Measurements from ENCODE around the gene SERPINB12.

The SERPINB12 gene

GRCh38 chr18:63515801-63516200 is 26.4 kb upstream of the SERPINB12 start:
- no peak for TF ChIP-seq FEZF1 (tag by site-specific recombination; IDR thresholded peaks at IDR 0.05)
- TF ChIP-seq ZNF391 (tag by site-specific recombination; IDR thresholded peaks at IDR 0.05; ENCODE audit: borderline replicate concordance, low read depth): no peak
- TF ChIP-seq, protein P1, sequence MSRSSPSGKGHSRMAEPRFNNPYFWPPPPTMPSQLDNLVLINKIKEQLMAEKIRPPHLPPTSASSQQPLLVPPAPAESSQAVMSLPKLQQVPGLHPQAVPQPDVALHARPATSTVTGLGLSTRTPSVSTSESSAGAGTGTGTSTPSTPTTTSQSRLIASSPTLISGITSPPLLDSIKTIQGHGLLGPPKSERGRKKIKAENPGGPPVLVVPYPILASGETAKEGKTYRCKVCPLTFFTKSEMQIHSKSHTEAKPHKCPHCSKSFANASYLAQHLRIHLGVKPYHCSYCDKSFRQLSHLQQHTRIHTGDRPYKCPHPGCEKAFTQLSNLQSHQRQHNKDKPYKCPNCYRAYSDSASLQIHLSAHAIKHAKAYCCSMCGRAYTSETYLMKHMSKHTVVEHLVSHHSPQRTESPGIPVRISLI (tag by site-specific recombination; IDR thresholded peaks at IDR 0.05): no peak
- TF ChIP-seq, protein P2, sequence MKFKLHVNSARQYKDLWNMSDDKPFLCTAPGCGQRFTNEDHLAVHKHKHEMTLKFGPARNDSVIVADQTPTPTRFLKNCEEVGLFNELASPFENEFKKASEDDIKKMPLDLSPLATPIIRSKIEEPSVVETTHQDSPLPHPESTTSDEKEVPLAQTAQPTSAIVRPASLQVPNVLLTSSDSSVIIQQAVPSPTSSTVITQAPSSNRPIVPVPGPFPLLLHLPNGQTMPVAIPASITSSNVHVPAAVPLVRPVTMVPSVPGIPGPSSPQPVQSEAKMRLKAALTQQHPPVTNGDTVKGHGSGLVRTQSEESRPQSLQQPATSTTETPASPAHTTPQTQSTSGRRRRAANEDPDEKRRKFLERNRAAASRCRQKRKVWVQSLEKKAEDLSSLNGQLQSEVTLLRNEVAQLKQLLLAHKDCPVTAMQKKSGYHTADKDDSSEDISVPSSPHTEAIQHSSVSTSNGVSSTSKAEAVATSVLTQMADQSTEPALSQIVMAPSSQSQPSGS (tag by site-specific recombination; IDR thresholded peaks at IDR 0.05; ENCODE audit: low read depth): no peak
- TF ChIP-seq ZNF221 (tag by site-specific recombination; IDR thresholded peaks at IDR 0.05; ENCODE audit: borderline replicate concordance): no peak
- TF ChIP-seq, protein P3, sequence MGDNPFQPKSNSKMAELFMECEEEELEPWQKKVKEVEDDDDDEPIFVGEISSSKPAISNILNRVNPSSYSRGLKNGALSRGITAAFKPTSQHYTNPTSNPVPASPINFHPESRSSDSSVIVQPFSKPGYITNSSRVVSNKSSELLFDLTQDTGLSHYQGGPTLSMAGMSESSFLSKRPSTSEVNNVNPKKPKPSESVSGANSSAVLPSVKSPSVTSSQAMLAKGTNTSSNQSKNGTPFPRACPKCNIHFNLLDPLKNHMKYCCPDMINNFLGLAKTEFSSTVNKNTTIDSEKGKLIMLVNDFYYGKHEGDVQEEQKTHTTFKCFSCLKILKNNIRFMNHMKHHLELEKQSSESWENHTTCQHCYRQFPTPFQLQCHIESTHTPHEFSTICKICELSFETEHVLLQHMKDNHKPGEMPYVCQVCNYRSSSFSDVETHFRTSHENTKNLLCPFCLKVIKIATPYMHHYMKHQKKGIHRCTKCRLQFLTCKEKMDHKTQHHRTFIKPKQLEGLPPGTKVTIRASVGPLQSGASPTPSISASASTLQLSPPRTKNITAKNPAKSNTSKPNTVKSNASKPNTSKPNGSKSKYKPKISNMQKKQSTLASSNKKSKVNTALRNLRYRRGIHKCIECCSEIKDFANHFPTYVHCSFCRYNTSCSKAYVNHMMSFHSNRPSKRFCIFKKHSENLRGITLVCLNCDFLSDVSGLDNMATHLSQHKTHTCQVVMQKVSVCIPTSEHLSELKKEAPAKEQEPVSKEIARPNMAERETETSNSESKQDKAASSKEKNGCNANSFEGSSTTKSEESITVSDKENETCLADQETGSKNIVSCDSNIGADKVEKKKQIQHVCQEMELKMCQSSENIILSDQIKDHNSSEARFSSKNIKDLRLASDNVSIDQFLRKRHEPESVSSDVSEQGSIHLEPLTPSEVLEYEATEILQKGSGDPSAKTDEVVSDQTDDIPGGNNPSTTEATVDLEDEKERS (tag by site-specific recombination; IDR thresholded peaks at IDR 0.05): no peak
- no peak for TF ChIP-seq ZNF747 (tag by site-specific recombination; IDR thresholded peaks at IDR 0.05)
- no peak for TF ChIP-seq ZNF529 (tag by site-specific recombination; IDR thresholded peaks at IDR 0.05; ENCODE audit: insufficient replicate concordance)
- TF ChIP-seq ZNF426 (tag by site-specific recombination; IDR thresholded peaks at IDR 0.05): no peak
- no peak for TF ChIP-seq GFI1B (tag by site-specific recombination; IDR thresholded peaks at IDR 0.05)
- TF ChIP-seq, protein P4, sequence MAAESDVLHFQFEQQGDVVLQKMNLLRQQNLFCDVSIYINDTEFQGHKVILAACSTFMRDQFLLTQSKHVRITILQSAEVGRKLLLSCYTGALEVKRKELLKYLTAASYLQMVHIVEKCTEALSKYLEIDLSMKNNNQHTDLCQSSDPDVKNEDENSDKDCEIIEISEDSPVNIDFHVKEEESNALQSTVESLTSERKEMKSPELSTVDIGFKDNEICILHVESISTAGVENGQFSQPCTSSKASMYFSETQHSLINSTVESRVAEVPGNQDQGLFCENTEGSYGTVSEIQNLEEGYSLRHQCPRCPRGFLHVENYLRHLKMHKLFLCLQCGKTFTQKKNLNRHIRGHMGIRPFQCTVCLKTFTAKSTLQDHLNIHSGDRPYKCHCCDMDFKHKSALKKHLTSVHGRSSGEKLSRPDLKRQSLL (tag by site-specific recombination; IDR thresholded peaks at IDR 0.05): no peak
- no peak for TF ChIP-seq TRIM28 (IDR thresholded peaks at IDR 0.05; ENCODE audit: borderline replicate concordance, low read length)
- TF ChIP-seq, protein P5, sequence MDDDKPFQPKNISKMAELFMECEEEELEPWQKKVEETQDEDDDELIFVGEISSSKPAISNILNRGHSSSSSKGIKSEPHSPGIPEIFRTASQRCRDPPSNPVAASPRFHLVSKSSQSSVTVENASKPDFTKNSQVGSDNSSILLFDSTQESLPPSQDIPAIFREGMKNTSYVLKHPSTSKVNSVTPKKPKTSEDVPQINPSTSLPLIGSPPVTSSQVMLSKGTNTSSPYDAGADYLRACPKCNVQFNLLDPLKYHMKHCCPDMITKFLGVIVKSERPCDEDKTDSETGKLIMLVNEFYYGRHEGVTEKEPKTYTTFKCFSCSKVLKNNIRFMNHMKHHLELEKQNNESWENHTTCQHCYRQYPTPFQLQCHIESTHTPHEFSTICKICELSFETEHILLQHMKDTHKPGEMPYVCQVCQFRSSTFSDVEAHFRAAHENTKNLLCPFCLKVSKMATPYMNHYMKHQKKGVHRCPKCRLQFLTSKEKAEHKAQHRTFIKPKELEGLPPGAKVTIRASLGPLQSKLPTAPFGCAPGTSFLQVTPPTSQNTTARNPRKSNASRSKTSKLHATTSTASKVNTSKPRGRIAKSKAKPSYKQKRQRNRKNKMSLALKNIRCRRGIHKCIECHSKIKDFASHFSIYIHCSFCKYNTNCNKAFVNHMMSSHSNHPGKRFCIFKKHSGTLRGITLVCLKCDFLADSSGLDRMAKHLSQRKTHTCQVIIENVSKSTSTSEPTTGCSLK (tag by site-specific recombination; IDR thresholded peaks at IDR 0.05): no peak
- TF ChIP-seq ZNF776 (tag by site-specific recombination; IDR thresholded peaks at IDR 0.05; ENCODE audit: borderline replicate concordance): no peak
- TF ChIP-seq ZNF211 (tag by site-specific recombination; IDR thresholded peaks at IDR 0.05; ENCODE audit: low read depth): no peak
- H3K4me1 ChIP-seq (ENCODE audit: control insufficient read depth, insufficient read depth, low read length): peaks cover 3% of the 10 kb centered on the region; the same call in 1 of the 2 replicates
- ChIA-PET POLR2A (no interaction called here), CTCF (interaction anchor here (0.6 to 12.9 kb wide), 9 partner anchors 9 to 673 kb away, joined by 3 to 338 read pairs (median 7); no protein-coding TSS in a partner anchor)
- H3K27ac ChIP-seq (ENCODE audit: extremely low read depth, low read depth, low read length): no peak overlapping the region
- H3K4me3 ChIP-seq (ENCODE audit: low read depth, low read length): no peak overlapping the region
- H3K36me3 ChIP-seq (ENCODE audit: control insufficient read depth in 2 of 2, insufficient read depth in 1 of 2, low read length in 2 of 2): no peaks in the 10 kb centered on the region
- H3K9me3 ChIP-seq (ENCODE audit: control insufficient read depth, insufficient read depth, low read depth, low read length): no peaks in the 10 kb centered on the region

Data from HEK293 (cell line).